ENCODE results near the gene LYPD1. TPM values are rescaled to one million over a fixed set of nuclear protein-coding genes. Genes with fewer than 3 reads are reported as not detected.
"Not testable (repeated sequence)": the region's sequence is repeated elsewhere in the genome, so short reads cannot be mapped to it uniquely, and the experiment has no call there.

Gene LYPD1
- total RNA-seq, 6 experiments from 2014 or later: 0.27 to 1.5 (median 0.81) TPM; not detected in 1

GRCh38 chr2:132703396-132703795 is 33.4 kb upstream of the LYPD1 start:
- TF ChIP-seq CTCF (IDR thresholded peaks at IDR 0.05) (no peak), POLR2A (IDR thresholded peaks at IDR 0.05) (no peak)
- ATAC-seq (no peak), DNase-seq (no peak)
- intact Hi-C loops (cut with DNase I): no loop called here
- 77% methylated on average over 4 of the region's 4 CpGs for WGBS (ENCODE audit: insufficient coverage, low coverage, low lambda C conversion rate, missing lambda C conversion rate)
- no peaks in the 10 kb centered on the region for H3K4me1 ChIP-seq
- H3K9me3 ChIP-seq: no peaks in the 10 kb centered on the region
- no peak overlapping the region for H3K27ac ChIP-seq
- no peaks in the 10 kb centered on the region for H3K36me3 ChIP-seq
- no peaks in the 10 kb centered on the region for H3K27me3 ChIP-seq
- no peak overlapping the region for H3K4me3 ChIP-seq

GRCh38 chr2:132701810-132702209 is 31.8 kb upstream of the LYPD1 start:
- intact Hi-C loops (cut with DNase I): no loop called here
- DNase-seq: no peak
- Histone ChIP-seq H3K9me3 (no peaks in the 10 kb centered on the region), H3K27ac (no peak overlapping the region), H3K36me3 (no peaks in the 10 kb centered on the region), H3K27me3 (no peaks in the 10 kb centered on the region), H3K4me1 (no peaks in the 10 kb centered on the region), H3K4me3 (no peak overlapping the region)
- no CpG with 5 or more reads among the region's 2 CpGs for WGBS (ENCODE audit: insufficient coverage, low coverage, low lambda C conversion rate, missing lambda C conversion rate)
- TF ChIP-seq CTCF (IDR thresholded peaks at IDR 0.05) (no peak), POLR2A (IDR thresholded peaks at IDR 0.05) (no peak)
- no peak for ATAC-seq

- H3K4me3 ChIP-seq; H3K27ac ChIP-seq; intact Hi-C loops (cut with DNase I); DNase-seq; ATAC-seq; H3K36me3 ChIP-seq; H3K9me3 ChIP-seq; H3K27me3 ChIP-seq; H3K4me1 ChIP-seq: not testable (repeated sequence)
- WGBS (ENCODE audit: insufficient coverage, low coverage, low lambda C conversion rate, missing lambda C conversion rate): 70% methylated on average over 1 of the region's 2 CpGs
These were observed 29.8 kb upstream of the LYPD1 start for GRCh38 chr2:132699802-132700201.

DNA sequence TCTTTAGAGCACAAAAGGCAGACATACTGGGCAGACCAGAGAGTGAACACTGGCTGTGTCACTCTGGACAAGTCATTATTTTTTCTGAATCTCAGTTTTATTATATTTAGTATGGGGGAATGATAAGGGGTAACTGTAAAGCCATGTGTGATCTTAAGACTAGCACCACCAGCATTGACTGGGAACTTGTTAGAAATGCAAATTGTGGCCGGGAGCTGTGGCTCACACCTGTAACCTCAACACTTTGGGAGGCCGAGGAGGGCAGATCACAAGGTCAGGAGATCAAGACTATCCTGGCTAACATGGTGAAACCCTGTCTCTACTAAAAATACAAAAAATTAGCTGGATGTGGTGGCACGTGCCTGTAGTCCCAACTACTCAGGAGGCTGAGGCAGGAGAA is 28.3 kb upstream of the LYPD1 start:
- H3K9me3 ChIP-seq; H3K4me1 ChIP-seq; H3K36me3 ChIP-seq; H3K4me3 ChIP-seq; H3K27ac ChIP-seq; H3K27me3 ChIP-seq; ATAC-seq; DNase-seq; intact Hi-C loops (cut with DNase I): not testable (repeated sequence)
- 86% methylated on average over 3 of the region's 3 CpGs for WGBS (ENCODE audit: insufficient coverage, low coverage, low lambda C conversion rate, missing lambda C conversion rate)

- DNase-seq (no peak), ATAC-seq (no peak)
- H3K27me3 ChIP-seq: no peaks in the 10 kb centered on the region
- WGBS (ENCODE audit: insufficient coverage, low coverage, low lambda C conversion rate, missing lambda C conversion rate): 63% methylated on average over 4 of the region's 4 CpGs
- no peaks in the 10 kb centered on the region for H3K36me3 ChIP-seq
- intact Hi-C loops (cut with DNase I): no loop called here
- TF ChIP-seq POLR2A (IDR thresholded peaks at IDR 0.05) (no peak), CTCF (IDR thresholded peaks at IDR 0.05) (no peak)
- no peaks in the 10 kb centered on the region for H3K9me3 ChIP-seq
- no peak overlapping the region for H3K4me3 ChIP-seq
- no peaks in the 10 kb centered on the region for H3K4me1 ChIP-seq
- no peak overlapping the region for H3K27ac ChIP-seq
These were observed 27.7 kb upstream of the LYPD1 start for GRCh38 chr2:132697556-132698205.

DNA sequence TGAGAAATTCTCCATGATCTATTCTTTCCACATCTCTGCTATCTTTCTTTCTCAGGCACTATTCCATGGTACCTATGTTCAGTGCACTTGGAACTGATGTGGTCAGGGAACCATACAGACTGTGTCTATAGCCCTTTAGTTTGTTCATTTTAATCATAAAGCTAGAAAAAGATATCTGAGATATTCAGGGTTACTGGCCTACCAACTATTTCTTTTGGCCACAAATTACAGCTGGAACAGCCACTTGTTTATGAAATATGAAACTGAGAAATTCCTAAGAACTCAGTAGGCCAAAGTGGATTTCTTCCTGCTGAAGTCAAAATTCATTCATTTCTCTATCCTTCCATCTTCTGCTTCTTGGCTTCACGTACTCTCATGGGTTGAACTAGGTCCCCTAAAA is 22.8 kb upstream of the LYPD1 start:
- Histone ChIP-seq H3K4me1 (no peaks in the 10 kb centered on the region), H3K4me3 (no peak overlapping the region), H3K36me3 (no peaks in the 10 kb centered on the region), H3K9me3 (no peaks in the 10 kb centered on the region), H3K27ac (no peak overlapping the region), H3K27me3 (no peaks in the 10 kb centered on the region)
- 79% methylated on average over 1 of the region's 1 CpG for WGBS (ENCODE audit: insufficient coverage, low coverage, low lambda C conversion rate, missing lambda C conversion rate)
- DNase-seq (no peak), ATAC-seq (no peak)
- intact Hi-C loops (cut with DNase I): no loop called here
- TF ChIP-seq POLR2A (IDR thresholded peaks at IDR 0.05) (no peak), CTCF (IDR thresholded peaks at IDR 0.05) (no peak)

Measured in right lobe of liver (tissue), 6 donors.